ENCODE results near the gene PCGF3.
"Not testable (repeated sequence)": the region's sequence is repeated elsewhere in the genome, so short reads cannot be mapped to it uniquely, and the experiment has no call there.

PCGF3 gene

DNA sequence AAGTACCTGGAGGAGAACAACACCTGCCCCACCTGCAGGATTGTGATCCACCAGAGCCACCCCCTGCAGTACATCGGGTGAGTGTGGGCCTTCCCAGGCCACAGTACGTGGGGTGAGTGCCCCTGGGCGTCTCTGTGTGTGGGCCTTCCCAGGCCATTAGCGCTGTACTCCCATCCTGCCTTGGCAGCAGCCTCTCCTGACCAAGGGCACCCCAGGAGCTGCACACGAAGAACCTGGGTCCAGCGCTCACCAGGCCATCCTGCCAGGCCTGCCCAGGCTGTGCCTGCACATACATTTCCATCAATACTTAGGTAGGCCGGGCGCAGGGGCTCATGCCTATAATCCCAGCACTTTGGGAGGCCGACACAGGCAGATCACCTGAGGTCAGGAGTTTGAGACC lies 29.3 kb downstream of the PCGF3 start:
- TF ChIP-seq, protein P1, sequence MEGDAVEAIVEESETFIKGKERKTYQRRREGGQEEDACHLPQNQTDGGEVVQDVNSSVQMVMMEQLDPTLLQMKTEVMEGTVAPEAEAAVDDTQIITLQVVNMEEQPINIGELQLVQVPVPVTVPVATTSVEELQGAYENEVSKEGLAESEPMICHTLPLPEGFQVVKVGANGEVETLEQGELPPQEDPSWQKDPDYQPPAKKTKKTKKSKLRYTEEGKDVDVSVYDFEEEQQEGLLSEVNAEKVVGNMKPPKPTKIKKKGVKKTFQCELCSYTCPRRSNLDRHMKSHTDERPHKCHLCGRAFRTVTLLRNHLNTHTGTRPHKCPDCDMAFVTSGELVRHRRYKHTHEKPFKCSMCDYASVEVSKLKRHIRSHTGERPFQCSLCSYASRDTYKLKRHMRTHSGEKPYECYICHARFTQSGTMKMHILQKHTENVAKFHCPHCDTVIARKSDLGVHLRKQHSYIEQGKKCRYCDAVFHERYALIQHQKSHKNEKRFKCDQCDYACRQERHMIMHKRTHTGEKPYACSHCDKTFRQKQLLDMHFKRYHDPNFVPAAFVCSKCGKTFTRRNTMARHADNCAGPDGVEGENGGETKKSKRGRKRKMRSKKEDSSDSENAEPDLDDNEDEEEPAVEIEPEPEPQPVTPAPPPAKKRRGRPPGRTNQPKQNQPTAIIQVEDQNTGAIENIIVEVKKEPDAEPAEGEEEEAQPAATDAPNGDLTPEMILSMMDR (conservative IDR thresholded peaks at IDR 0.05): no peak
- H3K27ac ChIP-seq: no peak overlapping the region

DNA sequence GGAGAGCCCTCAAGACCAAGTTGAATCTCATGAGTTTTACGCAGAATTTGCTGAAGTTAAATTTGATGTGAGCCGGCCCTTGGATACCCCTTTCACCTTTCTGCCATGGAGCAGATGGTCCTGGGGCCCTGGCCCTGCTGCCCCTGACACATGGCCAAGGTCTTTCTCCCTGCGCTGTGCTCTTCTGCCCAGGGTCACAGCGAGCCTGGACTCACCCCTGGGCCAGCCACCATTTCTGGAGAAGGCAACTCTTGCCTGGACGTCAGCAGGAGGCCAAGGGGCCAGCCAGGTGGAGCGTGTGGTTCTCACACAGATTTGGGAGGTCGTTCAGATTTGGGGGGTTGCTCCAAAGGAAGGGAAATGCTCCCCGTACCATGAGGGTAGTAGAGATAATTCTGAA lies 30.0 kb downstream of the PCGF3 start:
- no peak overlapping the region for H3K27ac ChIP-seq
- TF ChIP-seq, protein P1 (conservative IDR thresholded peaks at IDR 0.05): no peak

DNA sequence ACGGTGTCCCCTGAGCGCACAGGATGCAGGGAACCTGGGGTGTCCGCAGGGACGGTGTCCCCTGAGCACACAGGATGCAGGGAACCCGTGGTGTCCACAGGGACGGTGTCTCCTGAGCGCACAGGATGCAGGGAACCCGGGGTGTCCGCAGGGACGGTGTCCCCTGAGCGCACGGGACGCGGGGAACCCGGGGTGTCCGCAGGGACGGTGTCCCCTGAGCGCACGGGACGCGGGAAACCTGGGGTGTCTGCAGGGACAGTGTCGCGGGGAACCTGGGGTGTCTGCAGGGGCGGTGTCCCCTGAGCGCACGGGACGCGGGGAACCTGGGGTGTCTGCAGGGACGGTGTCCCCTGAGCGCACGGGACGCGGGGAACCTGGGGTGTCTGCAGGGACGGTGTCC lies 30.9 kb downstream of the PCGF3 start:
- H3K27ac ChIP-seq: not testable (repeated sequence)

DNA sequence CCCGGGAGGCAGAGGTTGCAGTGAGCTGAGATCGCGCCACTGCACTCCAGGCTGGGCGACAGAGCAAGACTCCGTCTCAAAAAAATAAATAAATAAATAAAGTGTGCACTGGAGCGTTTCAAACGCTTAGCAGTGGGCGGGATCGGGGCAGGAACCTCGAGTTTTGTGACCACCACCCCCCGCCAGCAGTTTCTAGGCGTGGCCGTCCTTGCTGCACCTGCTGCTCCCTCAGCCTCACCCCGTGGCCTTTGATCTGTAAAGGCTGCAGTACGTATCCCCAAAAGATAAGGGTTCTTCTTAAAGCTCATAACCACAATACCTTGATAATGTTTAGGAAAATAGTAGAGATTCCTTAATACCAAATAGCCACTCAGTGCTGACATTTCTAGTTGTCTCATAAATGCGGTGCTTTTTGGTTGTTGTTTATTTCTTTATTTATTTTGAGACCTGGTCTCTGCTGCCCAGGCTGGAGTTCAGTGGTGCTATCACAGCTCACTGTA lies 33.2 kb downstream of the PCGF3 start:
- no peak overlapping the region for H3K27ac ChIP-seq
- TF ChIP-seq, protein P1 (conservative IDR thresholded peaks at IDR 0.05): no peak

DNA sequence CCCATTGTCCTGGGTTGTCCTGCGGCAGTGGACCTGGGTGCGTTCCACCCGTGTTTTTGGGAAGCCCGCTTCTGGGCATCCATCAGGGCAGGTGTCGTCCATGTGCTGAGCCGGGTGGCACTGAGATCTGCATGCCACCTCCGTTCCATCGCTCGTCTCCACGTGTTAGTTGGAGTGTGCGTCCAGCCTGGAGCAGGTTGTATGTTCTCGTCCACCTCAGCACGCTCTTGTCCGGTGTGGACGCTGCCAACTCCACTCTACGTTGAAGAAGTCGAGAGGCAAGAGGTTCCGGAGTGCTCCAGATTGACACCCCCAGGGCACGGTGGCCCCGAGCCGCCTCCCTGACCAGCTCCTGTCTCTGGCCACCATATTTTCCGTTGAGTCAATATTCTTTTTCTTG lies 33.9 kb downstream of the PCGF3 start:
- no peak overlapping the region for H3K27ac ChIP-seq
- TF ChIP-seq, protein P1 (conservative IDR thresholded peaks at IDR 0.05): no peak

DNA sequence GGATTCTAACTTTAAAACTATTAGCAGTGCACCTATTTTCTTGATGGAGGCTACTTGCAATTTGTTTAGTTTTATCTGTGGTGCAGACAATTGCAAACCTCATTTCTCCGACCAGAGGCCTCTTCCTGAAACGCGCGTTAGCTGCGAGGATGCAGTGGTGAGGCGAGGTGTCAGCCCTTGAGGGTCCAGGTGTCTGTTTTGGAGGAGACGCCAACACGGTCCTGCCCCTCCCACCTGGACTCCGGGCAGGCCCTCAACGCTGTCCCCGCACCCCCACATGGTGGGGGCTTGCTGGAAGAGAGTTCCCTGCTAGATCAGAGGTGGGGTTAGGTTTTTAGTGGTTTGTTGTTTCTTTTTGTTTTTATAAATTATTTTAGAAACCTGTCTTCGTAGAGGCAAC lies 34.4 kb downstream of the PCGF3 start:
- TF ChIP-seq, protein P1 (conservative IDR thresholded peaks at IDR 0.05): no peak

DNA sequence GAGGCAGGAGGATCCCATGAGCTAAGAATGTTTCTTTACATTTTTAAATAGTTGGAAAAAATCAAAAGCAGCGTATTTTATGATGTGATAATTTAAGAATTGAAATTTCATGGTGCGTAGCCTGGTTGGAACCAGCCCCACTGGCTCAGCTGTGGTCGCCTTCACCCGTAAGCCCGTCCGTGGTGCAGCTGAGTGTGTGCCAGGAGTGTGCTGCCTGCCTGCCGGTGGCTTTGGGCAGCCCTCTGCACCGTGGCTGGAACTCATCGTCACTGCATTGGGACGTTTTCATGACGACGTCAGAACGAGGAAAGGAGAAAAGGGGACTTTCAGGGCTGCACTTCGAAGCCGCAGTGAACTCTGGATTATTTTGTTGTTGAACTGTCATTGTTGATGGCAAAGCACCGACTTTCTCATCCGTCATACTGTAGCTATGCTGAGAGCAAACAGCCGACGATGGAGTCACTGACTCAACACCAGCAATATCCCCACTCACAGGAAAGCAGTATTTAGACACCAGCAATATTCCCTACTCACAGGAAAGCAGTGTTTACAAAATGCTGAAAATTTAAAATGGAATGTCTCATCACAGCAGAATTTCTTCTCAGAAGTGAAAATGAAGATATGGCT lies 35.1 kb downstream of the PCGF3 start:
- TF ChIP-seq, protein P1 (conservative IDR thresholded peaks at IDR 0.05): no peak
- no peak overlapping the region for H3K27ac ChIP-seq

More for the DNA sequence above, 34.4 kb downstream of the PCGF3 start:
- no peak overlapping the region for H3K27ac ChIP-seq

DNA sequence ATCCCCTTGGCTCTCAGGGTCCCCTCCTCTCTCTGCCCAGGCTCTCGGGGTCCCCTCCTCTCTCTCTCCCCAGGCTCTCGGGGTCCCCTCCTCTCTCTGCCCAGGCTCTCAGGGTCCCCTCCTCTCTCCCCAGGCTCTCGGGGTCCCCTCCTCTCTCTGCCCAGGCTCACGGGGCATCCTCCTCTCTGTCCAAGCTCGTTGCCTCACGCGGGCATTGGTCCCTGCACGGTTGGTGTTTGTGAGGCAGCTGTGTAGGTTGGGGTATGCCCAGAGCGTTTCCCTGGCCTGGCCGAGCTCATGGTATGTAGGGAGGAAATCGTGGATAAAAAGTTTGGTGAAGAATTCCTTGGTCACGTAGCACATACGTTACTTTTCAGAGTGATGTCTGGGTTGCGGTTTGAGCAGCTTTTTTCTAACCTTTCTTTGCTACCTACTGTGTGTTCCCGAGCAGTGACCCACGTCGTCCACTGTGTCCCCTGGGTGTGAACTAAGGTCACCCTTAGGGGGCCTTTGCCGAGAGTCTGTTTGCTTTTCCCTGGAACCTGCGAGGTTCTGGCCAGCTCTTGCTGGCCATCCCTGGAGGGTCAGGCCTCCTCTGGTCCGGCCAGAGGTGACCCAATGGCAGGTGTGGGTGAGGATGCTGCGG lies 36.6 kb downstream of the PCGF3 start:
- TF ChIP-seq, protein P1 (conservative IDR thresholded peaks at IDR 0.05): no peak

More for the DNA sequence above, 36.6 kb downstream of the PCGF3 start:
- H3K27ac ChIP-seq: no peak overlapping the region
